Measurements from ENCODE around the gene UBC.

Gene UBC

GRCh38 chr12:124867401-124867930, 47.0 kb downstream of the UBC start:
- H3K27ac ChIP-seq (ENCODE audit: low read depth, low read length): no peak overlapping the region

GRCh38 chr12:124866883-124867400, 47.5 kb downstream of the UBC start:
- no peak overlapping the region for H3K9ac ChIP-seq (ENCODE audit: low read length)
- peaks cover 8% of the 10 kb centered on the region; the same call in 1 of the 2 replicates for H3K27me3 ChIP-seq (ENCODE audit: control insufficient read depth, insufficient read depth, low read length)
- no peaks in the 10 kb centered on the region for H3K36me3 ChIP-seq (ENCODE audit: control insufficient read depth, insufficient read depth, low read length)
- H3K4me1 ChIP-seq (ENCODE audit: control insufficient read depth, insufficient read depth, low read length): peaks cover 23% of the 10 kb centered on the region
- no peaks in the 10 kb centered on the region for H3K9me3 ChIP-seq (ENCODE audit: control insufficient read depth, insufficient read depth, low read depth, low read length)
- no peak overlapping the region for H3K27ac ChIP-seq (ENCODE audit: low read depth, low read length)
- no peak overlapping the region for H3K4me3 ChIP-seq (ENCODE audit: low read depth, low read length)

More at GRCh38 chr12:124867401-124867930, 47.0 kb downstream of the UBC start:
- H3K9me3 ChIP-seq (ENCODE audit: control insufficient read depth, insufficient read depth, low read depth, low read length): no peaks in the 10 kb centered on the region
- peaks cover 20% of the 10 kb centered on the region for H3K4me1 ChIP-seq (ENCODE audit: control insufficient read depth, insufficient read depth, low read length)
- H3K9ac ChIP-seq (ENCODE audit: low read length): no peak overlapping the region
- H3K36me3 ChIP-seq (ENCODE audit: control insufficient read depth, insufficient read depth, low read length): no peaks in the 10 kb centered on the region
- peaks cover 8% of the 10 kb centered on the region; the same call in 1 of the 2 replicates for H3K27me3 ChIP-seq (ENCODE audit: control insufficient read depth, insufficient read depth, low read length)
- no peak overlapping the region for H3K4me3 ChIP-seq (ENCODE audit: low read depth, low read length)

GRCh38 chr12:124866195-124866882, 48.1 kb downstream of the UBC start:
- Histone ChIP-seq H3K27me3 (ENCODE audit: control insufficient read depth, insufficient read depth, low read length) (peaks cover 8% of the 10 kb centered on the region; the same call in 1 of the 2 replicates), H3K36me3 (ENCODE audit: control insufficient read depth, insufficient read depth, low read length) (no peaks in the 10 kb centered on the region), H3K9ac (ENCODE audit: low read length) (no peak overlapping the region), H3K9me3 (ENCODE audit: control insufficient read depth, insufficient read depth, low read depth, low read length) (no peaks in the 10 kb centered on the region), H3K4me1 (ENCODE audit: control insufficient read depth, insufficient read depth, low read length) (peaks cover 26% of the 10 kb centered on the region), H3K4me3 (ENCODE audit: low read depth, low read length) (no peak overlapping the region), H3K27ac (ENCODE audit: low read depth, low read length) (no peak overlapping the region)

- no peaks in the 10 kb centered on the region for H3K9me3 ChIP-seq (ENCODE audit: control insufficient read depth, insufficient read depth, low read depth, low read length)
These were observed 48.7 kb downstream of the UBC start for GRCh38 chr12:124865728-124866127.

GRCh38 chr12:124864326-124864752, 50.1 kb downstream of the UBC start:
- H3K4me1 ChIP-seq (ENCODE audit: control insufficient read depth, insufficient read depth, low read length): peaks cover 24% of the 10 kb centered on the region
- H3K9me3 ChIP-seq (ENCODE audit: control insufficient read depth, insufficient read depth, low read depth, low read length): no peaks in the 10 kb centered on the region
- peaks cover 5% of the 10 kb centered on the region; the same call in 1 of the 2 replicates for H3K36me3 ChIP-seq (ENCODE audit: control insufficient read depth, insufficient read depth, low read length)
- H3K27ac ChIP-seq (ENCODE audit: low read depth, low read length): peak overlapping the region; percentile 62
- H3K27me3 ChIP-seq (ENCODE audit: control insufficient read depth, insufficient read depth, low read length): peaks cover 8% of the 10 kb centered on the region; the same call in 1 of the 2 replicates
- peak overlapping the region; percentile 21 for H3K9ac ChIP-seq (ENCODE audit: low read length)
- peak overlapping the region; percentile 44 for H3K4me3 ChIP-seq (ENCODE audit: low read depth, low read length)

More at GRCh38 chr12:124865728-124866127, 48.7 kb downstream of the UBC start:
- Histone ChIP-seq H3K4me3 (ENCODE audit: low read depth, low read length) (no peak overlapping the region), H3K27ac (ENCODE audit: low read depth, low read length) (no peak overlapping the region), H3K4me1 (ENCODE audit: control insufficient read depth, insufficient read depth, low read length) (peaks cover 26% of the 10 kb centered on the region), H3K9ac (ENCODE audit: low read length) (no peak overlapping the region), H3K27me3 (ENCODE audit: control insufficient read depth, insufficient read depth, low read length) (peaks cover 8% of the 10 kb centered on the region; the same call in 1 of the 2 replicates), H3K36me3 (ENCODE audit: control insufficient read depth, insufficient read depth, low read length) (no peaks in the 10 kb centered on the region)

- Histone ChIP-seq H3K27me3 (ENCODE audit: control insufficient read depth, insufficient read depth, low read length) (peaks cover 8% of the 10 kb centered on the region; the same call in 1 of the 2 replicates), H3K9ac (ENCODE audit: low read length) (peak within 1 kb of the TSS; percentile 80), H3K9me3 (ENCODE audit: control insufficient read depth, insufficient read depth, low read depth, low read length) (no peaks in the 10 kb centered on the region), H3K4me3 (ENCODE audit: low read depth, low read length) (peak within 1 kb of the TSS; percentile 96), H3K4me1 (ENCODE audit: control insufficient read depth, insufficient read depth, low read length) (peaks cover 18% of the 10 kb centered on the region), H3K27ac (ENCODE audit: low read depth, low read length) (peak within 1 kb of the TSS; percentile 62), H3K36me3 (ENCODE audit: control insufficient read depth, insufficient read depth, low read length) (peaks cover 5% of the 10 kb centered on the region; the same call in 1 of the 2 replicates)
These were observed 50.8 kb downstream of the UBC start, which contains the start of gene SCARB1 for GRCh38 chr12:124863416-124864325. Gene SCARB1, minus strand, starts transcription at chr12:124863864. Its CDS starts 144 bp downstream, at chr12:124863720.

DNA sequence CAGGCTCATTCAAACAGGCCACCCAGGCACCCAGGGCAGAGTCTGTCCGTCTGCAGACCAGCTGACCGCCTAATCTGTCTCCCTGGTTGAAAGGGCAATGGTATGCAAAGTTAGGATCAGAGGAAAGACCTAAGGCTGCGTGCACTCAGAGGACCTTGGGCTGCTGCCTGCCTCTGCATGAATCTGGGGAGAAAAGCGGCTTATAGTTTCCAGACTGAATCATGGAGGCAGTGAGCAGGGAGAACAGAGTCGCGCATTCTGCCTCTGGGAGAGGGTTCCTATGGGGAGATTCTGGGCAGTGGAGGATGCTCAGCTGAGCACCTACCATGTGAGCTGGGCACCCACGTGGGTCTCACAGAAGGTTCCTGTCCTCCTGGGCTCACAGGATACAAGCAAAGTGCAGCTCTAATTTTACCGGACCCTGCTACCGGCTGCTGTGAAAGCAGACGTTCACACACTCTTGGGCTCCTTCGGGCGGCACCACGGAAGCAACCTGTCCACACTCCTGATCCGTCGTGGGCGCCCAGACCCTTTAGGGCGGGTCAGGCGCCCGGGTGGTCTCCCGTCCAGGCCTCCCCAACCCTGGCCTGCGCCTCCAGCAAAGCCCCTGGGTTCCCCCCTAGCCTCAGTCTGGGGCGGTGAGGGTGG, 51.6 kb downstream of the UBC start:
- H3K9me3 ChIP-seq (ENCODE audit: control insufficient read depth, insufficient read depth, low read depth, low read length): no peaks in the 10 kb centered on the region
- H3K4me1 ChIP-seq (ENCODE audit: control insufficient read depth, insufficient read depth, low read length): peaks cover 17% of the 10 kb centered on the region
- peak overlapping the region; percentile 96 for H3K4me3 ChIP-seq (ENCODE audit: low read depth, low read length)
- H3K9ac ChIP-seq (ENCODE audit: low read length): peak overlapping the region; percentile 80
- H3K36me3 ChIP-seq (ENCODE audit: control insufficient read depth, insufficient read depth, low read length): peaks cover 5% of the 10 kb centered on the region; the same call in 1 of the 2 replicates
- H3K27ac ChIP-seq (ENCODE audit: low read depth, low read length): no peak overlapping the region
- peaks cover 8% of the 10 kb centered on the region; the same call in 1 of the 2 replicates for H3K27me3 ChIP-seq (ENCODE audit: control insufficient read depth, insufficient read depth, low read length)

GRCh38 chr12:124861898-124862676, 52.4 kb downstream of the UBC start:
- Histone ChIP-seq H3K4me1 (ENCODE audit: control insufficient read depth, insufficient read depth, low read length) (peaks cover 17% of the 10 kb centered on the region), H3K27me3 (ENCODE audit: control insufficient read depth, insufficient read depth, low read length) (peaks cover 8% of the 10 kb centered on the region; the same call in 1 of the 2 replicates)

More at GRCh38 chr12:124861898-124862676, 52.4 kb downstream of the UBC start:
- H3K27ac ChIP-seq (ENCODE audit: low read depth, low read length): no peak overlapping the region
- H3K4me3 ChIP-seq (ENCODE audit: low read depth, low read length): peak overlapping the region; percentile 96; the same call in 1 of the 2 replicates
- no peaks in the 10 kb centered on the region for H3K9me3 ChIP-seq (ENCODE audit: control insufficient read depth, insufficient read depth, low read depth, low read length)
- peaks cover 5% of the 10 kb centered on the region; the same call in 1 of the 2 replicates for H3K36me3 ChIP-seq (ENCODE audit: control insufficient read depth, insufficient read depth, low read length)
- H3K9ac ChIP-seq (ENCODE audit: low read length): no peak overlapping the region

Measured in HUES6 (cell line).